GM12873 (cell line): ENCODE measurements around the gene DIDO1.

Experiments used
- TF ChIP-seq, protein P1 (sequence below): IDR thresholded peaks from 2 replicates; pipeline ENCODE4 v1.5.1; 2012; ENCODE audit warnings: low read depth, mild to moderate bottlenecking, moderate library complexity, low read length, control low read depth; ENCODE audit not compliant: insufficient read depth; ENCODE audit errors: missing control alignments

The DIDO1 gene

DNA sequence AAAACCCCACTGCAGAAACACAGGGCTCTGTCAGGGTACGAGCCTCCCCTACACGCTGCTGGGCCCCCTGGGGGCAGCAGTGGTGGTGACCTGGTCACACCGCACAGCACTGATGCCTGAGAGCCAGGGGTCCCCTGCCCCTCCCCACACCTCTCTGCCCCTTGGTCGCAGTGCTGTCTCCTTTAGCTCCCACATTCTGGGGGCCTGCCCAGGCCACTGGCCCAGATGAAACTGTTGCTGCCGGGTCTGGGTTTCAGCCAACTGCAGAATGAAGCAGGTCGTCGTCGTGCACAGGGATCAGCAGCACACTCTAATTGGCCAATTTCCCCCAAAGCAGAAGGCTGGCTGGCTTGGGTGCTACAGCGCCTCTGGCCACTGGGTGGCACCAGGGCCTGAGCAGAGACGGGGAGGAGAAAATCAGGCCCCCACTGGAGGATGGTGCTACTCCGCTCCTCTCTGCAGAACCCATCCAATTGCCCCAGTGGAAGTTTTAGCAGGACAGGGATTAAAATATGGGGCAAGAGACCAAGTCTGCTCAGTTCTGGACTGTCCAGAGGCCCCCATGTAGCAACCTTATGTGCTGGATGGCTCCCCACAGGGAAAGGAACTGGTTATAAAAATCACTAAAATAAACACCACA, 26.1 kb downstream of the DIDO1 start:
- TF ChIP-seq, protein P1, sequence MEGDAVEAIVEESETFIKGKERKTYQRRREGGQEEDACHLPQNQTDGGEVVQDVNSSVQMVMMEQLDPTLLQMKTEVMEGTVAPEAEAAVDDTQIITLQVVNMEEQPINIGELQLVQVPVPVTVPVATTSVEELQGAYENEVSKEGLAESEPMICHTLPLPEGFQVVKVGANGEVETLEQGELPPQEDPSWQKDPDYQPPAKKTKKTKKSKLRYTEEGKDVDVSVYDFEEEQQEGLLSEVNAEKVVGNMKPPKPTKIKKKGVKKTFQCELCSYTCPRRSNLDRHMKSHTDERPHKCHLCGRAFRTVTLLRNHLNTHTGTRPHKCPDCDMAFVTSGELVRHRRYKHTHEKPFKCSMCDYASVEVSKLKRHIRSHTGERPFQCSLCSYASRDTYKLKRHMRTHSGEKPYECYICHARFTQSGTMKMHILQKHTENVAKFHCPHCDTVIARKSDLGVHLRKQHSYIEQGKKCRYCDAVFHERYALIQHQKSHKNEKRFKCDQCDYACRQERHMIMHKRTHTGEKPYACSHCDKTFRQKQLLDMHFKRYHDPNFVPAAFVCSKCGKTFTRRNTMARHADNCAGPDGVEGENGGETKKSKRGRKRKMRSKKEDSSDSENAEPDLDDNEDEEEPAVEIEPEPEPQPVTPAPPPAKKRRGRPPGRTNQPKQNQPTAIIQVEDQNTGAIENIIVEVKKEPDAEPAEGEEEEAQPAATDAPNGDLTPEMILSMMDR: peak; percentile 97

DNA sequence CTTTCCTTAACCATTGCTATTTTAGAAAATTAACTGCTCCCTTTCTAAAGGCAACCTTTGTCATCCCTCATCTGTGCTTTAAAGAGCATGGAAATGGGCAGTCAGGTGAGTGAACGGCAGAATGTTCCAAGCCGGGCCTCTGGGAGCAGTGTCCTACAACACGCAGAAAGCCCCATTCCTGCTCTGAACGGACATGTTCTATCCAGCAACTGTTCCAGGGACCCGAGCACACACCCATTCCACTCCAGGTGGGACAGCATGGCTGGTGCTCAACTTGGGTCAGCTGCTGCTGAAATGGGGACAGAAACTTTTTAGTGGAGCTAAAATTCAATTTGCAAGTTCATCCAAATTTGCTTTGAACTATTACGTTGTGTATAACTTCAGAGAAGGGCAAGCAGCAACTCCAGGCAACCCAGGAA, 26.7 kb downstream of the DIDO1 start:
- TF ChIP-seq, protein P1: peak; percentile 26

DNA sequence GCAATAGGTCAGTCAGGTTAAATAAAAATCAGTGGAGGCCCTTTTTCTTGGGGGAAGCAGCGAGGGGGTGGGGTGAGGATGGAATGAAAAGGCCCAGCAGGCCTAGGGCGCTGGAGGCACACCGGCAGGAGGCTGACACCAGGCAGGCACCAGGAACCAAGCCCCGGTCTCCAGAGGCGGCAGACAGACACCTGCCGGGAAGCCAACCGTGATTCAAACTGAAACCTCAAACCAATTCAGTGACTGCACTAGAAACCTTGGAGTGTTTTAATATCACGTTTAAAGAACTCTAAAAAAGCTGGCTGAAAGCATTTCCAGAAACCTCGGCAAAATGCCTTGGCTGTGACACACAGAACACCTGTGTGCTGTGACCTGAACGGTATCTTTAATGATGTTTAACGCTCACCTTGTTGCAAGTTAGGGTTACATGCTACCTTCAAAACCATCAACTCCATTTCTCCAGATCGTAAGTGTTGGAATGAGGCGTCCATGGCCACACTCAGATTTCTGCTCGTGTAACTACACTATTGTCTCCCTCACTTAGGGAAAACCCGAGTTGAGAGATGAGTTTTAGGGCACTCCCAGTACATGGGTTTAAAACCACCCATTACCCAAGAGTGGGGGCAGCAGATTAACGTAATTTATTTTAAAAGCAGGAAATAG, 27.2 kb downstream of the DIDO1 start:
- TF ChIP-seq, protein P1: no peak

DNA sequence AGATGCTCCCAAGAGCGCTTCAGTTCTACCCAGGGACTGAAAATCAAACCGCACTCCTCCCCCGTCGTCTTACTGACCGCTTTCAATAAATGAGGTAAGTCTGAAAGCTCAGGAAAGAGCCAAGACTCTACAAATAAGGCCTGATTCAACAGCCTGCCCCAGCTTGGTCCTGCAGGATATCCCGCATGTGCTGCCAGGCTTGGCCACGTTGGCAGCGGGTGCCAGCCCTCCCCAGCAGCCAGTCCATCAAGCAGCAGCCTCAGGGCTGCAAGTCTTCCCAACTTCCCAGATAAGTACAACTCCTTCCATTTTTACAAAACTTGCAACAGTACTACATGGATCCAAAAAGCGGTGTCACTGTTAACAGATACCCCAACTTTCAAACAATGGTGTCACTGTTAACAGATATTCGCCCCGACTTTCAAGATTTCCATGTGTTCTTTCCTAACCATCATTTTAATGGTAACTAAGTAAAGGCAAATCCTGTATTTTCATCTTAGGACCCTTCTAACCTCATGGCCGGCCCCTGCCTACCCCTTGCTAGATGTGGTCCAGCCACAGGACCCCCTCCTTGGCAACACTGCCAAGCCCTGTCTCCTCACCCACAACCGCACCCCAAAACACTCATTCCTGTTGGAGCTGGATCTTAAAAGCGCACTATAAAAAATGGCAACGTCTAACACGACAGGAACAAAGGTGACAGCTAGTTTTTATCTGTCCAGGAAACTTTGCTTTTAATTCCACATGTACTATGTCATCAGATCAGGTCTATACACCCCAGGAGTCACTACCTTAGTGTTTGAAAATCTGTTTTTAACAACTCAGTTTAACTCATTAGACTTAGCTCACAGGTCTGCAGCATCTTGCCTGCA, 28.0 kb downstream of the DIDO1 start:
- TF ChIP-seq, protein P1: no peak

DNA sequence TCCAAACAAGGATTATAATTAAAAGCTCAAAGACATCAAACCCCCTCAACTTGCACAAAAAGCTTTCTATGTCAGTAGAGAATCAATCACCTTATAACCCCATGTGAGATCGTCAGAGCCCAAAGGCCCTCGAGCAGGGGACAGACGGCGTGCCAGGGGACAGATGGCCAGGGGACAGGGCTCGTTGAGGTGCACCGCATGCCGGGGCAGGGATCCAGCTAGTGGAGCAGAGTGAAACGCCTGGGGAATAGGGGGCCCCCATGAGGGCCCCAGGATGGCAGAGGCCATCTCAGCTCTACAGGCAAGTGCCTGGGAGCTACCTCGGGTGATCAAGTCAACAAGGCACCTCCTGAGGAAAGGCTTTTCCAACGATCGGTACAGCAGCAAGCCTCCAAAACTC, 28.6 kb downstream of the DIDO1 start:
- TF ChIP-seq, protein P1: no peak

DNA sequence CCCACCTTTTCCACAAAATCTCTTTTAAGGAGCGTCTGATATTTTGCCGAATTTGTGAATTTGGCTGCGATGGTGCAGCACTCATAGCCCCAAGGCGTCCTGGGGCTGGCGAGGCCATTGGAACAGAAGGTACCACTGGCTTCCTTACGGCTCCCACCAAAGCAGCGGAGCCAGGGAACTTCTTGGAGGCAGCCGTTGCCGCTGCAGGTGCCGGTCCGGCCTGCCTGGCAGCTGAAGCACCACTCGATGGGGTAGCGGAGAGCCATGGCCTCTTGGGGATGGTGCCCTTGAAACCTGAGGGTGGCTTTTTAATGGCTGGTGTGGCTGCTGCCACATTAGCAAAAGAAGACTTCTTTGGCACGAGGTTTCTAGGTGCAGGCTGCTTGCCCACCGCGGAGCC, 29.8 kb downstream of the DIDO1 start:
- TF ChIP-seq, protein P1: no peak

DNA sequence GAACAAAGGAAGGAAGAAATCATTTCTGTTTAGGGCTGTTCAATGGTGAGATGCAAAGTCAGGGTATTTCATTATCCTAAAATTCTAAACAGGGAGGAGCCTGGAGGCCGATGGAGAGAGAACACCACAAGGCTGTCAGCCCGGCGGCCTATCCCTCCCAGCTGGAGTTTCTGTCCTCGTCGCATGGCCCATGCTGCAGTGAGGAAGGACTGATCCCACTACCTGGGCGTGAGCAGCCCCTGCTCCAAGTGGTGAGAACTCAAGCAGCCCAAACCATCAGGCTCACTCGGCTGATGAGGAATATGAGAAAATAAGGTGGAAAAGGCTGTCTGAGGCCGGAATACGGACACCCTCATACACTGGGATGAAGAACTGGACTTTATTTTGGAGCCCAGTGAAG, 30.8 kb downstream of the DIDO1 start:
- TF ChIP-seq, protein P1: no peak
